Measurements from ENCODE around the gene STK17B. TPM values are rescaled to one million over a fixed set of nuclear protein-coding genes. Genes with fewer than 3 reads are reported as not detected.

Gene STK17B
- polyA plus RNA-seq, 1 experiment = 6.1 TPM

- no peak for TF ChIP-seq CTCF (IDR thresholded peaks at IDR 0.05; ENCODE audit: insufficient read depth, low read depth, low read length)
- Histone ChIP-seq H3K4me3 (ENCODE audit: low read depth, low read length) (no peak overlapping the region), H3K36me3 (ENCODE audit: control insufficient read depth, insufficient read depth, low read length) (peaks cover 4% of the 10 kb centered on the region), H3K27me3 (ENCODE audit: control insufficient read depth, insufficient read depth, low read length) (no peaks in the 10 kb centered on the region)
- DNase-seq (ENCODE audit: low read depth) = no peak
- CTCF ChIA-PET = interaction anchor here (0.6 to 1.5 kb wide), 2 partner anchors 10 to 46 kb away, joined by 3 to 6 read pairs; no protein-coding TSS in a partner anchor
- POLR2A ChIA-PET = no interaction called here
Observed at GRCh38 chr2:196142825-196143224, 28.6 kb downstream of the STK17B start.

GRCh38 chr2:196140213-196140612 lies 31.2 kb downstream of the STK17B start:
- no peak for DNase-seq (ENCODE audit: low read depth)
- Histone ChIP-seq H3K27me3 (ENCODE audit: control insufficient read depth, insufficient read depth, low read length) (no peaks in the 10 kb centered on the region), H3K4me3 (ENCODE audit: low read depth, low read length) (no peak overlapping the region), H3K36me3 (ENCODE audit: control insufficient read depth, insufficient read depth, low read length) (peaks cover 3% of the 10 kb centered on the region)
- CTCF ChIA-PET = interaction anchor here (0.5 kb wide), 1 partner anchor 72 kb away, joined by 3 read pairs; the partner anchor contains the start of gene DNAH7
- no peak for TF ChIP-seq CTCF (IDR thresholded peaks at IDR 0.05; ENCODE audit: insufficient read depth, low read depth, low read length)
- POLR2A ChIA-PET = no interaction called here

GRCh38 chr2:196137271-196137670 lies 34.1 kb downstream of the STK17B start:
- CTCF ChIA-PET = no interaction called here
- H3K27me3 ChIP-seq (ENCODE audit: control insufficient read depth, insufficient read depth, low read length) = no peaks in the 10 kb centered on the region
- H3K36me3 ChIP-seq (ENCODE audit: control insufficient read depth, insufficient read depth, low read length) = peaks cover 7% of the 10 kb centered on the region
- TF ChIP-seq CTCF (IDR thresholded peaks at IDR 0.05; ENCODE audit: insufficient read depth, low read depth, low read length) = no peak
- POLR2A ChIA-PET = no interaction called here
- no peak for DNase-seq (ENCODE audit: low read depth)
- no peak overlapping the region for H3K4me3 ChIP-seq (ENCODE audit: low read depth, low read length)

GRCh38 chr2:196136151-196136550 lies 35.2 kb downstream of the STK17B start:
- no peak for TF ChIP-seq CTCF (IDR thresholded peaks at IDR 0.05; ENCODE audit: insufficient read depth, low read depth, low read length)
- ChIA-PET CTCF (no interaction called here), POLR2A (interaction anchor here (0.6 kb wide), 1 partner anchor 112 kb away, joined by 6 read pairs; no protein-coding TSS in a partner anchor)
- no peak overlapping the region for H3K4me3 ChIP-seq (ENCODE audit: low read depth, low read length)
- H3K27me3 ChIP-seq (ENCODE audit: control insufficient read depth, insufficient read depth, low read length) = no peaks in the 10 kb centered on the region
- peaks cover 7% of the 10 kb centered on the region for H3K36me3 ChIP-seq (ENCODE audit: control insufficient read depth, insufficient read depth, low read length)
- DNase-seq (ENCODE audit: low read depth) = no peak

GRCh38 chr2:196131949-196132925 lies 39.1 kb downstream of the STK17B start:
- ChIA-PET CTCF (interaction anchor here (0.6 to 1.3 kb wide), 4 partner anchors 16 to 206 kb away, joined by 3 to 5 read pairs (median 3); no protein-coding TSS in a partner anchor), POLR2A (no interaction called here)
- Histone ChIP-seq H3K27me3 (ENCODE audit: control insufficient read depth, insufficient read depth, low read length) (no peaks in the 10 kb centered on the region), H3K4me3 (ENCODE audit: low read depth, low read length) (no peak overlapping the region), H3K36me3 (ENCODE audit: control insufficient read depth, insufficient read depth, low read length) (peaks cover 3% of the 10 kb centered on the region; the same call in 1 of the 2 replicates)
- no peak for TF ChIP-seq CTCF (IDR thresholded peaks at IDR 0.05; ENCODE audit: insufficient read depth, low read depth, low read length)
- DNase-seq (ENCODE audit: low read depth) = no peak
